Stimulated activated CD4-positive, alpha-beta T cell treated with anti-CD3 and anti-CD28 coated beads, Interleukin-4, amount 100 ng/mL, for 1 hour (primary cell): ENCODE results near the gene PVALB.

Experiments used
- DNase-seq: peaks from one replicate; pipeline ENCODE4 v3.0.0-alpha.2; 2020

PVALB gene

DNA sequence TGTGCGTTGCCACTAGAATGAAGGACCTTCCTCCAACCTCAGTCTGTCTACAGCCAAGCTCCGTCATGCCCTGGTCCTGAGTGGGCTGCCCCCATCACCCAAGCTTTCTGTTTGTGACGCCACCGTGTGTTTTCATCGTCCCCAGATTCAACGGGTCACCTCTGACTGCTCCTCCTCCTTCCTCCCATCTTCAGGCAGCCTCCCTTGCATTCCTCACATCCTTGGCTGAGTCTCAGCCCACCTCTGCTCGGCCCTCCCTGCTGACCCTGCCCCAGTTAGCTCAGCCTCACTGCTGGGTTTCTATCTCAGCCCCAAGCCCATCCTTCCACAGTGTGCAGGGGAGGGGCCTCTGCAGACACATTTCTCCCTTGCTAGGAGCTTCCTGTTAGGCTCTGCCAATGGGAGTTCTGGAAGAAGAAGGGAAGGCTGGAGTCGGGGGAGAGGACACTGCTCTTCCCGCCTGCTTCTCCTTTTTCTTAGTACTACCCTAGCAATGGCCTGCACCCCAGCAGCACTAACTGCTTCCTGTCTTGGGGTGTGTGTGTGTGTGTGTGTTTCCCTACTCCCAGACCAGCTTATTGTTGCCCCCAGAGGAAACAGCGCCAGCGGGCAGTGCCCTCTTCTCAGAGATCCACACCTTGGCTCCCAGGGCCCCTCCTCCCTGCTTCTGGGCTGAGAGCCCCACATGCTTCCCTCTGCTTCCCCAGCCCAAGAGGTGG lies 46.2 kb downstream of the PVALB start:
- no peak for DNase-seq

DNA sequence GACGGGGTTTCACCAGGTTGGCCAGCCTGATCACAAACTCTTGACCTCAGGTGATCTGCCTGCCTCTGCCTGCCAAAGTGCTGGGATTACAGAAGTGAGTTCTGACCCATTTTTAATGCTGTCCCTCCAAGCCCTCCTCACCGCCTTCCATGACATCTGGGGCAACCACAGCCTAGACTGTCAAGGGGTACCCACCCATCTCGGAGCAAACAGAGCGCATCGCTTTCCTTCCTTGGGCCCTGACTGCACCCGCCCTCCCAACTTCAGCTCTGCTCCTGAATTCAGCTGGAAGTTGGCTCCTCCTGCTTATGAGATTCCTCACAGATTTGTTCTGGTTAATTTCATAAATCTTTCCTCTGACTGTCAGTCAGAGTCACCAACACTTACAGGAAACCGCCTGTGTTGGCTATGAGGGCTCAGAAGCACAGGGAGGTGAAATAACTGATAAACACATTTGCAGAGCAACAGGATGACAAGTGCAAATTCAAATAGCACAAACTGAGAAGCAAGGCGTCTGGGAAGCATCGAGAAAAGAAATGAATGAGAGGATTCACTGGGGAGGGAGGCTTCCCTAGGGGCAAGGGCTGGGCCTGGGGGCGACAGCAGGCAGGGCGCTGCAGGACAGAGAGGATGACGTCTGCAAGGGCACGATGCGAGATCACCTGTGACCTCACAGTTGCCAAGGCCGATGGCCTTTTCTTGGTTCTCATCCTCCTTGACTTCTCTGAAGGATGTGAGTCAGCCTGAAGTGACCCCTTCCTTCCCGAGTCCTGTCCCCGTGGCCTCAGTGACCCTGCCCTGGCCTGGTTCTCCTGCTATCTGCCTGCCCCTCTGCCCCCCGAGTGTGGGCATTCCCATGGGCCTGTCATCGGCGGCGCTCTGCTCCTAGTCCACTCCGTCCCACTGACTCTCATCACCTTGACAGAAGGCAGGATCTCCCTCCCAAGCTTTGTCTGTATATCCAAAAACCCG lies 47.0 kb downstream of the PVALB start:
- DNase-seq, result no peak

DNA sequence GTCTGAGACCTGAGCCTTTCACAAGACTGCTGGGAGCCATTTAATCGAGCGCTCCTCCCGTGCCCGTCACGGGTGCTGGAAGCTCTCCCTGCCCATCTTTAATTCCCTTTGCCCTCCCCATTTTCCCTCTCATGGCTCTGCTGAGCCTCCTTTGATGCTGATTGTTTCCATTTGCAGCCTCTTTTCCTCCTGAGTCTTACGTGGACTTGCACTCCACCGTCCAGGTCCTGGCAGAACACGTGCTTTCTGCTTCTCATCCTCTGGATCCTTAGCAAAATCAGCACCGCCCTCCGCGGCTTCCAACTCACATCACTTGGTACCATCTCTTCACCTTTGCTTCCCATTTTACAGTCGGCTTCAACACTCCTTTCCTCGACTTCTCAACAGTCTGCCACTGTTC lies 48.2 kb downstream of the PVALB start:
- no peak for DNase-seq

DNA sequence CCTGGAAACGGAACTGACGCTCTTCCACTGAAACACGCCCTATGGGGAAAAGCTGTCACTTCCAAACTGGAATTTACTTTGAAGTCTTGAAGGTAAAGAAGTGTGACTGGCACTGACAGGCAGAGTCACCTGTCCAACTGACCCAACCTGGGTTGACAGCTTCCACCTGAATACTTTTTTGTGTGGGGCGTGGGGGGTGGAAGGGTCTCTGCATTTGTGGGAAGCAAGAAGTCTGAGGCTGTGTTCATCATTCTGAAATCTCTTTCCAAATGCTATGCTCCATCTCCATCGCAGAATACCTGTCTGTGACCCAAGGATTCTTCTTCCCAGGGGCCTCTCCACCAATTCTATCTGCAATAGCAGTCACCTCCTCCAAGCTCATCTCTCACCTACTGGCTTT lies 48.7 kb downstream of the PVALB start:
- DNase-seq, result no peak

DNA sequence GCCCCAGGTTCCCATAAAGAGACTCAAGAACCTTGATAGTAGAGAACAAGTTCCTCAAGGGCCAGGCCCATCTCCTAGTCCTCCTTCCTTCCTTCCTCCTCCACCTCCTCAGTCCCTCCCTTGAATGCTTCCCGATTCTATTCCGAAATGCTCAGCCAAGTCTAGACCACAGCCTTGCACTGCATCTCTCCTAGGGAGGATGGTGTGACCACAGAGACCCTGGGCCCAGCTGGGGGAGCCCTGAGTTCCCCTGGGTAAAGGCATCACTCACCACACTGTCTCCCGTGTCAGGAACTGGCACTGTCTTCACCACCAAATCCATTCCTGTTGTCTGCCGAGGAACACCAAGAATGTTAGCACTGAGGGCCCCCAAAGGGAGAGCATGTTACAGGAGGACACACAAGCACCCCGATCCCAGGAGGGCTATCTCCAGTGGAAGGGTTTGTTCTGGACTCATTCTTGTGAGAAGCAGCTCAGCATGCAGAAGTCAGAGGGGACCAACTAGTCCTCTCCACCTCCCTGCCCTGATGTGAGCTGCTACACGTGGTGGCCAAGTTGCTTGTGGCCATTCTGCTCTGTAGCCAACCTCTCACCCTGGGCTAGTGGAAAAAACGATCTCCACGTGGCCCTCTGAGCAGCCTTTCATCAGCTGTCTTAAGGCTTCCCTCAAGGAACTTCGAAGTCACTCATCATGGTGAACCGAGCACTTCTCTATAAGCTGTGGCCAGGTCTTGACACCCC lies 49.6 kb downstream of the PVALB start:
- no peak for DNase-seq

DNA sequence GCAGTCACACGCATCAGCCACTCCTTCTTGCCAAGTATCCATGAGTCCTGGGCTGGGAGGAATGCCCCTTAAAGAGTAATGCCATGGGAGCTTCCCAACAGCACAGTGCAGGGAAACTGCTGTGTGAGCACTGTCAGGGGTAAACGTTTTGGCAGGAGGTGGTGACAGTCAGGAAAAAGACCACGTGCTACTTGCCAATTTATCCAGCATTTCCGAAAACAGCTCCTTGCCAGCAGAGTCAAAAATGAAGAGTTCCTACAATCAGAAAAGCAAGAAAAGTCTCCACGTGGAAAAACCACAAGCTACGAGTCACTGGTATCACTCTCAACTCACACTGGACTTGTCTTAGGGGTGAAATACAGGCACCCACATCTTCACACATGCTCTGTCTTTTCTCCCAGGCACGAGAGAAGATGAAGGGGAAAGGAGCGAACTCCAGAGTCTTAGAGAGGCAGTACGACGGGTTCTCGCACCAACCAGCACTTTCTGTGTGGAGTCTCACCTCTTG lies 50.8 kb downstream of the PVALB start:
- DNase-seq, result no peak

DNA sequence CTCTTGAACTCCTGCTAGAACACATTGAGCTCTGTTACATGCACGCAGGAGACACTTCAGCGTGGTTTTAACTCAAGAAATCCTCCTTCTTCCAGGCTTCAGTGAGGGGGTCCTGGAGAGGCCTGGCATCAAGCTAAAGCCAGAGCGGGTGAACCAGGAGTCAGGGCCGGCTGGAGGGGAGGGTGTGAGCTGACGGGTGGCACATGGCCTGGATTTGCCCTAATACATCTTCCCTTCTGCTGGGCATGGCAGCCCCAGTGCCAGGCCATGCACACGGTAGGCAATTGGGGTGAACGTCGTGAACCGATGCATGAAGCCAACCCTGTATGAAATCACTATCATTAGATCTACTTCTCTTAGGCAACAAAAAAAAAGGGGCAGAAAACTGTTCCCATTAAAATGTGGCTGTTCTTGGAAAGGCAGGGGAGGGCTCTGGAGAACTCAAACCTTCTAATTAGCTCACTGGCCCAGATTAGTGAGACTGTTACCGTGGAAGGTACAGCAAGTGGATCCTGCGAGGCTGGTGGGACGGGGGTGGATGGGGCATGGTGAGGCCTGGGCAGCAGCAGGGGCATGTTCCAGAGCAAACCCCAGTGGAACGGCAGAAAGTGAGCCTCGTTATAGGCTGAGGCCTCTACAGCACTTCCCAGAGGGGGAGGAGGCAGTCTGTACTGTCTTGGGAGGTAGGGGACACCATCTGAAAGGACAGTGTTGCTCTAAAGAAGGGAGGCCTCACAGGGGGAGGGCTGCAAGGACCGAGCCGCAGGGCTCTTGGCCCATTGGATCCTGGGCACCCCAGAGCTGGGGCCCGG lies 51.5 kb downstream of the PVALB start:
- DNase-seq, result no peak

DNA sequence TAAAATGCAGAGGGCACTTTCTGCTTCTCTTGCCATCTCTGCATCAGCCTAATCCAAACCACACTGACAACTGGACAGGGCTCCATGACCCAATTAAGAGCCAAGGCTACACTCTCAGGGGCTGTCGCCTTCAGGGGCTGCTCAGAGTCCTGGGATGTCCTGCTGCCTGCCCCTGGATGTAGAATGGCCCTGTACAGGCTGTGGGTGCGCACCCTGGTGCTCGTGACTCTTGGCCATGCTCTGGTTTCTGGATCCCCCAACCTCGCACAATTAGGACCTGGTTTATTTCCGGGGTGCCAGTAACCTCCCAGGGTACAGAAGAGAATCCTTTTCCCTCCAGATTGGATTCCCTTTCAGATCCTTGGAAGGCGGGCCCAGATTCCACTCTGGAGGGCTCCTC lies 52.2 kb downstream of the PVALB start:
- DNase-seq, result no peak

DNA sequence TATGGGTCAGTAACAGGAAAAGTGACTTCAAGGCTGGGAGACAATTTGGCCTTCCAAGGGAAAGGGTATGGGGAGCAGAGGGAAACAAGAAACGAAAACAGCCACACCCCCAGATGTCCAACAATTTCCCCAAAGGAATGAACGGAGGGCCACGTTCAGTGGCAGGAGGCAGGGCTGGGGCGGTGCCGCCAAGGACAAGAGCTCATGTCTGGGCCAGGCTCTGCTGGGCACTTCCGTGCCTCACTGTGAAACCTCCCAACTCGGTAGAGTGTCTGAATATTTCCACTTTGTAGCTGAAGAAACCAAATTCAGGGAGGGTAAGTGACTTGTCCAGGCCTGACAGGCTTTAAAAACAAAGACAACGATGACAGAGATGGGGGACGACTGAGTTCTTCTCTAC lies 52.8 kb downstream of the PVALB start:
- DNase-seq, result no peak

DNA sequence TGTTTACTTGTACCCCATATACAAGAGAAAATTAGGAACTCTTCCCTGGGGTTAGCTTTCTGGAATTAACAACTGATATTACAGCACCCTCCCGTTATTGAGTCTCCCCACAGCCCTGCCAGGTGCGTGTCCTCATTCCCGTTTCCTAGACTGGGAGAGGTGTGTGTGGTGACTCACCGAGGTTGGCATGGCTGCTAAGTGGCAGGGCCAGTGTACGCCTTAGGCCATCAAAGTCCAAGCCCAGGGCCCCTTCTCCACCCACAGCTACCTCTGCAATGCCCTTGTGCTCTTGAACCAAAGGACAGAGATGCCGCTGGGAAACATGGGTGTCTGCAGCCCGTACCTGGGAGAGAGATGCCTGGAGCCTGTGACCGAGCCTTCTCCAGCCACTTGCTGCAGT lies 53.3 kb downstream of the PVALB start:
- no peak for DNase-seq

DNA sequence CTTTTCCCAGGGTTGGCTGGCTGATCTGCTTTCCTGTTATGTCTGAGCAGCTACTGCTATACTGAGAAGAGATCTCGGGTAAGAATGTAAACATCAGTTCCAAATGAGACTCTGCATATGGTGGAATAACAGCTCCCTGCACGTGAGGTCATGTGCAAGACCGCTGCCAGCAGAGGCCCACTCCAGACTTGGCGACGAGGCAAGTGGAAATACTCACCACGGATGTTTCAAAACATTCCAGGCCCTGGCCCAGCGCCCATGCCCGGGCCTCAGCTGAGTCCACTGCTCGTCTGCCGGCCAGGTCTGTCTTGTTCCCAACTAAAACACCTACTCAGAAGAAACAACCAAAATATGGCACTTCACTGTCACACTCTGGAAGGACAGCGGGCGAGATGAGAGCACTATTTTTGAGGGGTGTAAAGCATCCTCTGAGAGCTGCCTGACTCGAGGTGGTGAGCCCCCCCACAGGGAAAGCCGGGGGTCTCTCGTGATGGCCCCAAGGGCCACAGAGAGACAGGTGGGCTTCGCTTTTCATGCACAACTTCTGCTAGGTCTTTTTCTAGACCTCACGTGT lies 54.1 kb downstream of the PVALB start:
- DNase-seq, result no peak

DNA sequence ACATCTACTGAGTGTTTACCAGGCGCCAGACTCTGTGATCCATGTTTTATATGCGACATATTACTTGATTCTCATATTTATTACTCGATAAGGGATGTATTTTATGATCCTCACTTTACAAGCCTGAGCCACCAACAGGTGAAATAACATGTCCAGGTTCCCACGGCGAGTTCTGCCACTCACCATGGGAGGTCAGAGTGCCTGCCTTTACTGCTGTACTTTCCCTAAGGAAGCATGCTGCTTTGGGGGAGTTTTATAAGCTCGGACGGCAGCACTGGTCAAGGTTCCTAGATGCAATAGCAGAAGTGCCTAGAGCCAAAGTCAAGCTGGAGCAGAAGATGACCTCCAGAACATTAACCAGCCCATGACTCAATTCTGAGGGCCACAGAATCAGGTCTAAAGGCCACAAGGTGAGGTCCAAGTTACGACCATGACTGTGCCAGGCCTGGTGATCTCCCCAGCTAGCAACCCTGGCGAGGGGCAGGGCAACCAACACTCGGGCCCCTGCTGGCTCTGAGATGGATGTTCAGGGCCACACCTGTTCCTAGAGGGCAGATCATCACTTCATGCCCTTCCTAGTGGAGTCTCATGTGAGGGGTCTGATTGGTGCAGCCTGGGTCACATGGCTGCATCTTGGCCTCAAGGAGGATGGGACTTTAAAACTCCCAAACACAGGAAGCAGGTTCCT lies 55.1 kb downstream of the PVALB start:
- no peak for DNase-seq

DNA sequence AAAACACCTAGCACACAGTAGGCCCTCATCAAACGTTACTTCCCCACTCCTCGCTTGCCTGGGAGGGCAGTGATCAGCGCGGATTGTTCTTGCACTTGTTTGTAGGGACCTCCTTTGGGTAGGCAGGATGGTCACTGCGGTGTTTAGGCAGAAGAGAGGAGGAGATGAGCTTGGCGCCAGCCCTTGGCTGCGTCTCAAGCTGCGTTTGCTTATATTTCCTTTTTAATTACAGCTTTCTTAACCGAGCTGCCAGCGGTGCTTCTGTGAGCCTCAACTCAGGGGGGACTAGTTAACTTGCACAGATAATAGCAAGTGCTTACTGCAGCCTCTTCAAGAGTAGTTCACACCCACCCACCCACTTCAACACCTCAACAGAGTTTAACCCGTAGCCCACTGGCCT lies 56.0 kb downstream of the PVALB start:
- no peak for DNase-seq

DNA sequence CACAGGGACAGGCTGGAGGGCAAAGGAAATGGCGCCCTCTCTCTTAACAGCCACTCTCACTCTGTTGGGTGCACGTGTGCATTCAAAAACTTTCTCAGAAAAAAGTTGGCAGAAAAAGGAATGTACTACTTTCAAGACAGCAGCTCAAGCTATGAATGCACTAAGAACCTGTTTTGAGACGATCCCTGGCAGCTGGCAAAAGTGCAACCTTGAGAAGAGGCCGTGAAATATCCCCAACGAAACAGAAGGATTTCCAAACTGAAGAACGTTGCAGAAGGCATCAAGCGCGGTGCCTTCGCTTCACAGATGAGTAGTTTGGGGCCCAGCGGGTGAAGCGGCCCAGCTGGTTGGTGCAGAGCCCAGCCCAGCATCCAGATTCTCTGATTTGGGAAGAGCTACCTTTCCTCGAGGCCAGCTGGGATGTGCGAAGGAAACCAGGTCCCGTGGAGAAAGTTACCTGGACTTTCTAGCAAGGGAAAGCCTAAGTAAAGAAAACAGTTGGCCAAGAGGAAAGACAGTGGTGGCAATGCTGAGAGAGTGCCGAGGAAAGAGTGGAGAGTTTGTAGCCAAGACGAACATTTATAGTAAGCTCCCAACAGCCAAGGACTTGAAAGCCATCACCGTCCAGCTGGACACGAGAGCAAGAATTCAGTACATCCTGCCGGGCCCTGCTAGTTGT lies 57.2 kb downstream of the PVALB start:
- DNase-seq, result no peak

DNA sequence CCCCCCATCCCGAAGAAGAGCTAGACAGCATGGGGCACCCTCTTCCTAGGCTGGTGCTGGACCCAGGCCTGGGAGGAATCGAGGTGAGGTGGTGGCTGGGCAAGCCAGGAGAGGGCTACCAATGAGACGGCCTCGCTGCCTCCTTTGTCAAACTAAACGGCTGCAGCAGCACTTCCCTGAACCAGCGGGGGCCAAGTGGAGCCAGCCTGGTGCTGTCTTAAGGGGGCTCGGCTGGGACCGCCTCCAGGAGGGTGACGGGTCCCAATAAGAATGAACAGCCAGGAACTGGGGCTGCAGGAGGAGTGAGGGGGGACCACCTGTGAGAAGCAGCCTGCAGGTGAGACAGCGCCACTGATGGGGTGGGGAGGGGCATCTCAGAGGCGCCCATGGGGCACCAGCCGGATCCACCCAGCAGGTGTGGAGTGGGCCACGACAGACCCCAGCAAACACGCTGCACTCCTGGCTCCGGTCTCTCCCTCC lies 58.0 kb downstream of the PVALB start:
- DNase-seq, result no peak

DNA sequence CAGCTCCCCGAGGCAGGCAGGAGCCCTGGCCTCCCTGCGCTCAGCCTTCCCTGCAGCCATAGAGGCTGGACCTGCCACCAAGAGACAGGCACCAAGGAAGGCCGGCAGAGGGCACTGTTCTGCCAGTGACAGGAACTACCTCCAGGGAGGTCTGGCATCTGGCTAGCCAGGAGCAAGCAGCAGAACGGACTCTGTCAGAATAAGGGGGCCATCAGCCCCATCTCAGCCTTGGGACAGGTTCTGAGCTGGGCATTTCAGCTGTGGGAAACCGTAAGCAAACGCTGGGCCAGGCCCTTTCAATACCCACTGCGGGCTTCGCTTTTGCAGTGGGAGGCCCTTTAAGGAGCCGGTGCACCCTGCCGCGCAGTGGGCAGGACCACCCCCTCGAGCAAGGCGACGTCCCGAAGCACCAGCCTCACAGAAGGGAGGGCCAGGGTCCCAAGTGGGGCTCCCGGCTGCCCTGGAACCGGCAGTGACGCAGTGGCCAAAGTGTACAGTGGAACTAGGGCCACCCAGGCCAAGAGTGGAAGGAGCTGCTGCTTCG lies 59.1 kb downstream of the PVALB start:
- peak; percentile 78 for DNase-seq

DNA sequence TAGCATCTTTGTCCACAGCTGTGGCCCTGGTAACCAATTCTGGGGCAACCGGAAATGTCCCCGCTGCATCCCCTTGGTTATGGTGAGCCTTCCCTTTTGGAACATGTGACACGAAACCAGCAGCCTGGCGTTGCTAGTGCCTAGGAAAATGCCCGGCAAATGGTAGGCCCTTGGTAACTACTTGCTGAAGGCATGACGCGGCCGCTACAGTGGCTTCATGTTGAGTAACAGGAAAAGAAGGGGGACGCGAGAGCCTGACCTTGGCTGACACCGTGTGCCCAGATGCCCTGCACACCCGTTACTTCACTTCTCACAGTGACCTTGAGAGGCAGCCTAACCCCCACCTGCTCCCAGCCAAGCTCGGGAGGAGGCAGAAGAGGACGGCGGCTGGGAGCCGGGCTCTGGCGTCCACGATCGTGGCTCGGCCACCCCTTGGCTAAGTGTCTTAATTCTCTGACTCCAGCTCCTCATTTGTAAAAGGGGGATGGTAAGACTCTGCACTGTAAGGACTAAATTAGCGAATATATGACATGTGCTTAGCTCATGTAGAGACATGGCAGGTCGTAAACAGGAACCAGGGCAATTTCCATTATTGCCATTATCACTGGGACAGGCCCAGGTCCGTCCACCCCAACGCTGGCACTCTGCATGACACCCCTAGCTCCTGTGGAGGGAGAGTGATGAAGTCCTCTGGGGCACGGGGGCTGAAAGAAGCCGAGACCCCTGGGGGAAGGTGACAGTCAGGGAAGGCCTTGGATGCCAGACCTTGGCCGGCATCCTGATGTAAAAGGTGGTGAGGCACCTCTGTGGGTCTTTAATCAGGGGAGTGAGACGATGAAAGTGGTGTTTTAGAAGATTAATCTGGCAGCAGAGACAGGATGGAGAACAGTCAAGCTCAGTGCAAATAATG lies 59.8 kb downstream of the PVALB start:
- DNase-seq, result no peak

DNA sequence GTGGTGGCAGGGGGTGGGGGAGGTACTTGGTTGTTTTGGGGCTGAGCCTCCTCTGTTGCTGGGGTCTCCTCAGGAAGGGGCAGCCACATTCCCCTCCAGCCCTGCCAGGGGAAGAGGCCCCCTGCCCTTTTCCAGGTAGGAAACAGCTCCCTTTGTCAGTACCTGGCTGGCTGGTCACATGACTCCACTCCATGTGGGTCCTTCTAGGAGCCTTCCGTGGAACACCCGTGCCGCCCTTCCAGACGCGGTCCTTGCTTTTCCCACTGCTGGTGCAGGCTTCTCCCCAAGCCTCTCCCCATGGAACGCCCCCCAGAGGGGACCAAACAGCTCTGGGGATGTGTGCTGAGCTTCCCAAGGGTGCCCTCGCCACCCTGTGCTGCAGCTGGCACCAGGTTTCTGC lies 60.8 kb downstream of the PVALB start:
- no peak for DNase-seq

DNA sequence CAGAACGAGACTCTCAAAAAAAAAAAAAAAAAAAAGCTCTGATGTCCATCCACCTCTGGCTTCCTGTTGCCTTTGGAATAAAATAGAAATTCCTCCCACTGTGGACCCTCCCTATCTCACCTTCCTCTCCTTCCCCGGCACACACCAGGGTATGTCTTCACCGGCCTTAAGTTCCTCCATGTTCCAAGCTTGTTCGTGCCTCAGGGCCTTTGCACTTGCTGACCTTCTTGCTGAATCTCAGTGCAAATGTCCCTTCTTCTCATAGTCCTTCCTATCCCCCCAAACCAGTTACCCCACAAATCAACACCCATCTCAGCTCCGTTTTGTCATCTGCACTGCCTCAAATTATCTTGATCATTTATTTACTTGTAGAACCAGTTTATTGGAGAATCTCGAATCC lies 61.5 kb downstream of the PVALB start:
- no peak for DNase-seq
